ENCODE measurements around the gene TNFSF9.

DNA sequence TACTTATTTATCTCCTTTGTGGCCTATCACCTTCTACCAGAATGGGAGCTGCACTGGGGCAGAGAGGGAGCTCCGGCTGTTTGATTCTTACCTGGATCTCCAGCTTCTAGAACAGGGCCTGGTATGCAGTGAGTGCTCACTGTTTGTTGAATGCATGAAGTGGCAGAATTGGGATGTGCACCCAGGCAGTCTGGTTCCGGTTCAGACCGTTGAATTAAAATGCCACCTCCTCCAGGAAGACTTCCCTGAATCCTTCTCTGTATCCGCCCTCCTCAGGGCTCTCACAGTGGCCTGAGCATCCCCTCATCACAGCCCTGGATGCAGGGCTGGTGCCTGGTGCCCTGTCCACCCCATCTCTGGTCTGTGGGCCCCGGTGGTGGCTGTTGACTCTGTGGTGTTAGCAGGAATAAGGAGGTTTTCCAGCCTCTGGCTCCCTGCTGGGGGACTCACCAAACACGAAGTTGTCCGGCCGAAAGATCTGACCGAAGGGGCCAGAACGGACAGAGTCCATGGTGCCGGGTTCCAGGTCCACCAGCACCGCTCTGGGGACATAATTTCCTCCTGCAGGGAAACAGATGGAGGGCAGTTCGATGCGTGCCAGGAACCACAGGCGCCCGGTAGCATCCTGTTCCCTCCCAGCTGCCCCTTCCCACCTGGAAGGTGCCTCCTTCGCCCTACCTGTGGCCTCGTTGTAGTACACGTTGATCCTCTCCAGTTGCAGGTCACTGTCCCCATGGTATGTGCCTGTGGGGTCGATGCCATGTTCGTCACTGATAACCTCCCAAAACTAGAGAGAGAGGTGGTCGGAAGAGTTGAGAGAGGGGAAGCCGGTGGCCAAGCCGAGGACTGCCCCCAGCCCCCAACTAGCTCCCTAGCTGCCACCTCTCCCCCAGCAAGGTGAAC, 29.7 kb upstream of the TNFSF9 start:
- TF ChIP-seq, protein P1, sequence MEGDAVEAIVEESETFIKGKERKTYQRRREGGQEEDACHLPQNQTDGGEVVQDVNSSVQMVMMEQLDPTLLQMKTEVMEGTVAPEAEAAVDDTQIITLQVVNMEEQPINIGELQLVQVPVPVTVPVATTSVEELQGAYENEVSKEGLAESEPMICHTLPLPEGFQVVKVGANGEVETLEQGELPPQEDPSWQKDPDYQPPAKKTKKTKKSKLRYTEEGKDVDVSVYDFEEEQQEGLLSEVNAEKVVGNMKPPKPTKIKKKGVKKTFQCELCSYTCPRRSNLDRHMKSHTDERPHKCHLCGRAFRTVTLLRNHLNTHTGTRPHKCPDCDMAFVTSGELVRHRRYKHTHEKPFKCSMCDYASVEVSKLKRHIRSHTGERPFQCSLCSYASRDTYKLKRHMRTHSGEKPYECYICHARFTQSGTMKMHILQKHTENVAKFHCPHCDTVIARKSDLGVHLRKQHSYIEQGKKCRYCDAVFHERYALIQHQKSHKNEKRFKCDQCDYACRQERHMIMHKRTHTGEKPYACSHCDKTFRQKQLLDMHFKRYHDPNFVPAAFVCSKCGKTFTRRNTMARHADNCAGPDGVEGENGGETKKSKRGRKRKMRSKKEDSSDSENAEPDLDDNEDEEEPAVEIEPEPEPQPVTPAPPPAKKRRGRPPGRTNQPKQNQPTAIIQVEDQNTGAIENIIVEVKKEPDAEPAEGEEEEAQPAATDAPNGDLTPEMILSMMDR (IDR thresholded peaks at IDR 0.05; ENCODE audit: insufficient read depth, low read depth, low read length): no peak
- TF ChIP-seq EZH2 (IDR thresholded peaks at IDR 0.05; ENCODE audit: insufficient read depth, low read length): no peak
